ENCODE data around the gene MED13L.

GRCh38 chr12:116159175-116159574 is 118.3 kb downstream of the MED13L start:
- TF ChIP-seq CTCF (IDR thresholded peaks at IDR 0.05; ENCODE audit: extremely low read depth in 1 of 2, insufficient read depth in 1 of 2, low read depth in 1 of 2, low read length in 2 of 2) (no peak), POLR2AphosphoS5 (IDR thresholded peaks at IDR 0.05; ENCODE audit: insufficient read depth, low read depth, low read length) (no peak), POLR2A (IDR thresholded peaks at IDR 0.05; ENCODE audit: low read depth, low read length) (no peak), MAX (IDR thresholded peaks at IDR 0.05; ENCODE audit: insufficient read depth, insufficient read length) (no peak)
